Measurements from ENCODE around the gene SYT1.

Gene SYT1

DNA sequence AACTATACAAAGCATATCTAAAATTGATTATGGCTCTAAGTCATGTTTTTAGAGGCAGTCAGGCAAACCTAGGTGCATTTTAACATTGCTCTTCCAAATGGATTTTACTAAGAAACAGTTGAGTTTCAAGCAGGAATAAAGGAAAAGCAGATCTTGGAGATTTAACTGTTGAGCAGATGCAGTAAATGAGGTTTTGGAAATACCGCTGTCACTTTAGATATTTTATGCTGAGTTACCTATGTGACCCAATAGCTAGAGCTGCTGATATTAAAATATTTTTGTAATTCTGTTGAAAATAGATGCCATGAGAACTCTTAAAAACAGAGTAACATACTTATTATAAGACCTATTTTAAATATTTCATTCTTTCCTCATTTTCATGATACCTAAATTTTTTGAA is 181.4 kb downstream of the SYT1 start:
- Histone ChIP-seq H3K27ac (ENCODE audit: poor library complexity, severe bottlenecking) (no peak overlapping the region), H3K27me3 (ENCODE audit: insufficient read depth, poor library complexity, severe bottlenecking) (no peaks in the 10 kb centered on the region), H3K4me3 (ENCODE audit: severe bottlenecking) (no peak overlapping the region), H3K9me3 (ENCODE audit: severe bottlenecking) (no peaks in the 10 kb centered on the region), H3K4me1 (ENCODE audit: insufficient read depth, poor library complexity, severe bottlenecking) (no peaks in the 10 kb centered on the region), H3K36me3 (ENCODE audit: low read depth) (no peaks in the 10 kb centered on the region)
- ATAC-seq (ENCODE audit: low read depth) (no peak), DNase-seq (ENCODE audit: low spot score) (no peak)
- TF ChIP-seq, protein P1, sequence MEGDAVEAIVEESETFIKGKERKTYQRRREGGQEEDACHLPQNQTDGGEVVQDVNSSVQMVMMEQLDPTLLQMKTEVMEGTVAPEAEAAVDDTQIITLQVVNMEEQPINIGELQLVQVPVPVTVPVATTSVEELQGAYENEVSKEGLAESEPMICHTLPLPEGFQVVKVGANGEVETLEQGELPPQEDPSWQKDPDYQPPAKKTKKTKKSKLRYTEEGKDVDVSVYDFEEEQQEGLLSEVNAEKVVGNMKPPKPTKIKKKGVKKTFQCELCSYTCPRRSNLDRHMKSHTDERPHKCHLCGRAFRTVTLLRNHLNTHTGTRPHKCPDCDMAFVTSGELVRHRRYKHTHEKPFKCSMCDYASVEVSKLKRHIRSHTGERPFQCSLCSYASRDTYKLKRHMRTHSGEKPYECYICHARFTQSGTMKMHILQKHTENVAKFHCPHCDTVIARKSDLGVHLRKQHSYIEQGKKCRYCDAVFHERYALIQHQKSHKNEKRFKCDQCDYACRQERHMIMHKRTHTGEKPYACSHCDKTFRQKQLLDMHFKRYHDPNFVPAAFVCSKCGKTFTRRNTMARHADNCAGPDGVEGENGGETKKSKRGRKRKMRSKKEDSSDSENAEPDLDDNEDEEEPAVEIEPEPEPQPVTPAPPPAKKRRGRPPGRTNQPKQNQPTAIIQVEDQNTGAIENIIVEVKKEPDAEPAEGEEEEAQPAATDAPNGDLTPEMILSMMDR (IDR thresholded peaks at IDR 0.05; ENCODE audit: poor library complexity, severe bottlenecking), result no peak

DNA sequence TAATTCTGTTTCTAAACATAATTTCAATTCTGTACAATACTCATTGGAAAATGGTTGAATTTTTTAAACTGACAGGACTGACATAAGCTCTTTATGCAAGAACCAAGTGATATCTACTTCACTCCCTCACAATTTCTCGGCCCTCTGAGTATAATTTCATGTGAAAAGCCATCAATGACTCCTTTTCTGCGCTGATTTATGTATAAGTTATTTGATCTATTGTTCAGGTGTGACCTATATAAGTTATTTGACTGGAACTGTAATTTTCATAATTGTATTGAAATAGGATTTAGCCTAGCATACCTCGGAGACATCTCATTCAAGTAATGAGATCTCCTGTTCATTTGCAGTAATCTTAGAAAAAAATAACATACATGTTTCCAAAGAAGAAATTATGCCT is 184.4 kb downstream of the SYT1 start:
- Histone ChIP-seq H3K27me3 (ENCODE audit: insufficient read depth, poor library complexity, severe bottlenecking) (no peaks in the 10 kb centered on the region), H3K9me3 (ENCODE audit: severe bottlenecking) (no peaks in the 10 kb centered on the region), H3K27ac (ENCODE audit: poor library complexity, severe bottlenecking) (no peak overlapping the region), H3K4me3 (ENCODE audit: severe bottlenecking) (no peak overlapping the region), H3K36me3 (ENCODE audit: low read depth) (no peaks in the 10 kb centered on the region), H3K4me1 (ENCODE audit: insufficient read depth, poor library complexity, severe bottlenecking) (no peaks in the 10 kb centered on the region)
- ATAC-seq (ENCODE audit: low read depth) (no peak), DNase-seq (ENCODE audit: low spot score) (no peak)
- TF ChIP-seq, protein P1 (IDR thresholded peaks at IDR 0.05; ENCODE audit: poor library complexity, severe bottlenecking), result no peak

DNA sequence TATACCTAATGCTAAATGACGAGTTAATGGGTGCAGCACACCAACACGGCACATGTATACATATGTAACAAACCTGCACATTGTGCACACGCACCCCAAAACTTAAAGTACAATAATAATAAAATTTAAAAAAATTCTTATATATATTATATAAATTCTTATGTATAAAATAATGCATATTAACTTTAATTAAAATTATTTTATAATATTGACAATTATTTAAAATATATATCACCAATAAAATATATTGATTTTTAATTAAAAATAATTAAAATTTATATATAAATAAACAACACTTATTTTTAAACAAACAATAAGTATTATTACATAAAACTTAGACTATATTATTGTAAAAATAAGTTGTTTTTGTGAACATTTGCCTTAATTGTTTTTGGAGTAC is 188.8 kb downstream of the SYT1 start:
- TF ChIP-seq, protein P1 (IDR thresholded peaks at IDR 0.05; ENCODE audit: poor library complexity, severe bottlenecking), result no peak
- ATAC-seq (ENCODE audit: low read depth) (no peak), DNase-seq (ENCODE audit: low spot score) (no peak)
- no peaks in the 10 kb centered on the region for H3K9me3 ChIP-seq (ENCODE audit: severe bottlenecking)
- no peak overlapping the region for H3K4me3 ChIP-seq (ENCODE audit: severe bottlenecking)
- no peaks in the 10 kb centered on the region for H3K36me3 ChIP-seq (ENCODE audit: low read depth)
- H3K4me1 ChIP-seq (ENCODE audit: insufficient read depth, poor library complexity, severe bottlenecking), result peaks cover 11% of the 10 kb centered on the region
- H3K27me3 ChIP-seq (ENCODE audit: insufficient read depth, poor library complexity, severe bottlenecking), result no peaks in the 10 kb centered on the region
- no peak overlapping the region for H3K27ac ChIP-seq (ENCODE audit: poor library complexity, severe bottlenecking)

GRCh38 chr12:79055926-79056674 is 191.5 kb downstream of the SYT1 start:
- no peak for DNase-seq (ENCODE audit: low spot score)
- no peaks in the 10 kb centered on the region for H3K27me3 ChIP-seq (ENCODE audit: insufficient read depth, poor library complexity, severe bottlenecking)
- H3K36me3 ChIP-seq (ENCODE audit: low read depth), result no peaks in the 10 kb centered on the region
- ATAC-seq (ENCODE audit: low read depth), result peak; percentile 92
- peaks cover 11% of the 10 kb centered on the region for H3K4me1 ChIP-seq (ENCODE audit: insufficient read depth, poor library complexity, severe bottlenecking)
- no peak overlapping the region for H3K4me3 ChIP-seq (ENCODE audit: severe bottlenecking)
- TF ChIP-seq, protein P1 (IDR thresholded peaks at IDR 0.05; ENCODE audit: poor library complexity, severe bottlenecking), result no peak
- no peak overlapping the region for H3K27ac ChIP-seq (ENCODE audit: poor library complexity, severe bottlenecking)
- no peaks in the 10 kb centered on the region for H3K9me3 ChIP-seq (ENCODE audit: severe bottlenecking)

DNA sequence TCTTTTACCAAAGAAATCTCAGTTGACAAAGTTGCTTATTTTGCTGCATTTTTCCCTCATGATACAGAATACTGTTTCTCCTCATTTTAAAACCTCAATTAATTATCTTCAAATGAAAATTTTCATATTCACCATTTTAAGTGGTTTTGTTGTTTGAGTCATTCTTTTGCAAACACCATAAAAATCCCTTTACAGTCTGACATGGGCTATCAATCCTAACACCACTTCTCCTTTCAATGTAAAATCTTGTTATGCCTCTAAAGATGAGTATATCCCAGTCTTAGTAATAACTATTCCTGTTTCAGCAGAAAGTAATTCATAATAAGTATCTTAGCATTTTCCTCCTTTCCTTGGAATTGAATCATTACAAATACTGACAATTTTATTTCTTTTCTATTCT is 192.2 kb downstream of the SYT1 start:
- peaks cover 11% of the 10 kb centered on the region for H3K4me1 ChIP-seq (ENCODE audit: insufficient read depth, poor library complexity, severe bottlenecking)

More for the DNA sequence above, 192.2 kb downstream of the SYT1 start:
- H3K36me3 ChIP-seq (ENCODE audit: low read depth), result no peaks in the 10 kb centered on the region
- TF ChIP-seq, protein P1 (IDR thresholded peaks at IDR 0.05; ENCODE audit: poor library complexity, severe bottlenecking), result no peak
- ATAC-seq (ENCODE audit: low read depth) (no peak), DNase-seq (ENCODE audit: low spot score) (no peak)
- no peaks in the 10 kb centered on the region for H3K27me3 ChIP-seq (ENCODE audit: insufficient read depth, poor library complexity, severe bottlenecking)
- no peak overlapping the region for H3K4me3 ChIP-seq (ENCODE audit: severe bottlenecking)
- H3K27ac ChIP-seq (ENCODE audit: poor library complexity, severe bottlenecking), result no peak overlapping the region
- no peaks in the 10 kb centered on the region for H3K9me3 ChIP-seq (ENCODE audit: severe bottlenecking)

Measured in RWPE2 (cell line).